ENCODE measurements around the gene SINHCAF.

SINHCAF gene

GRCh38 chr12:31331242-31331641, 5.3 kb upstream of the SINHCAF start:
- DNase-seq, result no peak

GRCh38 chr12:31326736-31327659, 1.0 kb upstream of the SINHCAF start:
- DNase-seq, result no peak

- no peak for DNase-seq
Measured at GRCh38 chr12:31325524-31325875, 450 bp downstream of the SINHCAF start.

GRCh38 chr12:31324845-31325523, 966 bp downstream of the SINHCAF start:
- peak; percentile 42 for DNase-seq

GRCh38 chr12:31324116-31324844, 1.7 kb downstream of the SINHCAF start:
- peak; percentile 55 for DNase-seq

GRCh38 chr12:31323391-31324115, 2.4 kb downstream of the SINHCAF start:
- DNase-seq, result no peak

- DNase-seq, result no peak
Measured at GRCh38 chr12:31322801-31323207, 3.1 kb downstream of the SINHCAF start.

- DNase-seq, result no peak
Measured at GRCh38 chr12:31321897-31322228, 4.1 kb downstream of the SINHCAF start.

- no peak for DNase-seq
Measured at GRCh38 chr12:31321186-31321896, 4.6 kb downstream of the SINHCAF start.

- no peak for DNase-seq
Measured at GRCh38 chr12:31318657-31319269, 7.2 kb downstream of the SINHCAF start.

GRCh38 chr12:31317471-31318395, 8.2 kb downstream of the SINHCAF start:
- DNase-seq, result no peak

- no peak for DNase-seq
Measured at GRCh38 chr12:31316891-31317290, 9.1 kb downstream of the SINHCAF start.

GRCh38 chr12:31315784-31316465, 10.0 kb downstream of the SINHCAF start:
- no peak for DNase-seq

- DNase-seq, result no peak
Measured at GRCh38 chr12:31315044-31315715, 10.8 kb downstream of the SINHCAF start.

- no peak for DNase-seq
Measured at GRCh38 chr12:31312431-31312830, 13.5 kb downstream of the SINHCAF start.

- no peak for DNase-seq
Measured at GRCh38 chr12:31311634-31312258, 14.2 kb downstream of the SINHCAF start.

GRCh38 chr12:31310488-31310887, 15.5 kb downstream of the SINHCAF start:
- DNase-seq, result no peak

- DNase-seq, result no peak
Measured at GRCh38 chr12:31309279-31309678, 16.7 kb downstream of the SINHCAF start.

- DNase-seq, result no peak
Measured at GRCh38 chr12:31308116-31308515, 17.8 kb downstream of the SINHCAF start.

Measured in T1000 (cell line).